PC-3 (cell line): ENCODE results near the gene GRPEL2. TPM values are rescaled to one million over a fixed set of nuclear protein-coding genes. Genes with fewer than 3 reads are reported as not detected.

Experiments used
- ATAC-seq: fragments of 200-7000 bp; cut with Tn5 transposase; 2 replicates; pipeline ENCODE4 v1.9.1; 2020; ENCODE audit warnings: mild to moderate bottlenecking, moderate library complexity
- BruUV-seq: library from RNA; stranded (reverse); fragments of 400-500 nt; replicated peaks from 2 replicates; lab custom pipeline; 2021; lab: Mats Ljungman, UMichigan
- CTCF ChIA-PET: fragments of 300-600 bp; sonication (Branson Sonifier 250); formaldehyde crosslinking; loops from one replicate; lab custom pipeline; 2022; ENCODE audit warnings: antibody characterized with exemption; lab: Charles Lee
- POLR2A ChIA-PET: fragments of 300-600 bp; sonication (Branson Sonifier 250); formaldehyde crosslinking; loops from one replicate; lab custom pipeline; 2022; ENCODE audit warnings: antibody characterized with exemption; ENCODE audit not compliant: unreplicated experiment; lab: Charles Lee
- DNase-seq: peaks from one replicate; pipeline ENCODE4 v3.0.0-alpha.2; 2015
- H2AFZ ChIP-seq: fragments of 300-600 bp; sonication (generic); 2 replicates; pipeline ENCODE4 v1.6.0; 2016; ENCODE audit warnings: antibody characterized with exemption, low read length
- H3F3A ChIP-seq: fragments of 300-600 bp; sonication (generic); one replicate; pipeline ENCODE4 v1.6.0; 2017; ENCODE audit warnings: antibody characterized with exemption, low read length, control low read depth, mild to moderate bottlenecking; ENCODE audit not compliant: unreplicated experiment
- H3K27ac ChIP-seq: fragments of 300-600 bp; sonication (generic); 2 replicates; pipeline ENCODE4 v1.5.1; 2016; ENCODE audit warnings: mild to moderate bottlenecking, low read length
- H3K27me3 ChIP-seq: fragments of 300-600 bp; sonication (generic); 2 replicates; pipeline ENCODE4 v1.6.1; 2016; ENCODE audit warnings: low read length, mixed read lengths
- H3K36me3 ChIP-seq: fragments of 300-600 bp; sonication (generic); 2 replicates; pipeline ENCODE4 v1.6.1; 2016; ENCODE audit warnings: low read depth, mixed run types, low read length, mixed read lengths
- H3K4me1 ChIP-seq: fragments of 300-600 bp; sonication (generic); 2 replicates; pipeline ENCODE4 v1.5.1; 2016; ENCODE audit warnings: low read length; ENCODE audit not compliant: insufficient read depth
- H3K4me2 ChIP-seq: fragments of 300-600 bp; sonication (generic); 2 replicates; pipeline ENCODE4 v1.6.0; 2016; ENCODE audit warnings: low read length
- H3K4me3 ChIP-seq: fragments of 300-600 bp; sonication (generic); 2 replicates; pipeline ENCODE4 v1.5.1; 2016; ENCODE audit warnings: mild to moderate bottlenecking, low read length, mixed read lengths
- H3K79me2 ChIP-seq: fragments of 300-600 bp; sonication (generic); 2 replicates; pipeline ENCODE4 v1.6.1; 2017; ENCODE audit warnings: low read length, mixed read lengths
- H3K9ac ChIP-seq: fragments of 300-600 bp; sonication (generic); 2 replicates; pipeline ENCODE4 v1.6.0; 2016; ENCODE audit warnings: mild to moderate bottlenecking, low read length
- H3K9me2 ChIP-seq: fragments of 300-600 bp; sonication (generic); replicated peaks from 2 replicates; pipeline ENCODE4 v1.6.1; 2016; ENCODE audit warnings: mixed run types, low read length, mixed read lengths
- H3K9me3 ChIP-seq: fragments of 300-600 bp; sonication (generic); 2 replicates; pipeline ENCODE4 v1.6.1; 2016; ENCODE audit warnings: low read length, mixed read lengths
- H4K20me1 ChIP-seq: fragments of 300-600 bp; sonication (generic); 2 replicates; pipeline ENCODE4 v1.6.1; 2016; ENCODE audit warnings: low read length, mixed read lengths
- CTCF ChIP-seq: fragments of 300-600 bp; sonication (generic); conservative IDR thresholded peaks from 2 replicates; pipeline ENCODE4 v1.5.1; 2017; ENCODE audit warnings: antibody characterized with exemption, low read depth, mild to moderate bottlenecking, low read length
- EZH2 ChIP-seq: fragments of 300-600 bp; sonication (generic); IDR thresholded peaks from one replicate; pipeline ENCODE4 v1.6.1; 2017; ENCODE audit warnings: antibody characterized with exemption, mild to moderate bottlenecking, low read length; ENCODE audit not compliant: unreplicated experiment
- EZH2phosphoT487 ChIP-seq: fragments of 300-600 bp; sonication (generic); IDR thresholded peaks from 2 replicates; pipeline ENCODE4 v1.6.1; 2018; ENCODE audit warnings: mild to moderate bottlenecking, antibody characterized with exemption, low read length, borderline replicate concordance
- intact Hi-C: fragments of 100-400 bp; cut with micrococcal nuclease; formaldehyde crosslinking; loops from 2 replicates; pipeline ENCODE4 v1.9.0; 2023
- total RNA-seq: library from RNA; depleted of rRNA; stranded (reverse); fragments of >200 nt; gene quantifications from 2 replicates; pipeline ENCODE4 v1.2.3, GENCODE V29; 2014

Gene GRPEL2
- total RNA-seq, 1 experiment from 2014 or later = 43.8 TPM

GRCh38 chr5:149302641-149303040 is 42.7 kb upstream of the GRPEL2 start:
- no peaks in the 10 kb centered on the region for H3K36me3 ChIP-seq
- intact Hi-C loops = no loop called here
- no peak overlapping the region for H2AFZ ChIP-seq
- no peaks in the 10 kb centered on the region for H3K9me3 ChIP-seq
- H3K9ac ChIP-seq = no peak overlapping the region
- H3K27me3 ChIP-seq = no peaks in the 10 kb centered on the region
- H4K20me1 ChIP-seq = no peaks in the 10 kb centered on the region
- CTCF ChIA-PET = no interaction called here
- TF ChIP-seq EZH2 (no peak), EZH2phosphoT487 (no peak), CTCF (no peak)
- ATAC-seq (no peak), DNase-seq (no peak)
- H3K27ac ChIP-seq = no peak overlapping the region
- H3K4me3 ChIP-seq = no peak overlapping the region
- no peaks in the 10 kb centered on the region for H3K4me1 ChIP-seq
- H3K79me2 ChIP-seq = no peaks in the 10 kb centered on the region
- H3K4me2 ChIP-seq = no peak overlapping the region
- POLR2A ChIA-PET = interaction anchor here (0.6 kb wide), 1 partner anchor 55 kb away, joined by 4 read pairs; no protein-coding TSS in a partner anchor
- no TSS peak for BruUV-seq
- H3F3A ChIP-seq = no peaks in the 10 kb centered on the region
- H3K9me2 ChIP-seq = no peaks in the 10 kb centered on the region

GRCh38 chr5:149303210-149303609 is 42.1 kb upstream of the GRPEL2 start:
- H3K9ac ChIP-seq = no peak overlapping the region
- no TSS peak for BruUV-seq
- no peaks in the 10 kb centered on the region for H3K4me1 ChIP-seq
- H3K27me3 ChIP-seq = no peaks in the 10 kb centered on the region
- DNase-seq (no peak), ATAC-seq (no peak)
- TF ChIP-seq EZH2phosphoT487 (no peak), EZH2 (no peak), CTCF (no peak)
- H3F3A ChIP-seq = no peaks in the 10 kb centered on the region
- H3K79me2 ChIP-seq = no peaks in the 10 kb centered on the region
- H4K20me1 ChIP-seq = no peaks in the 10 kb centered on the region
- ChIA-PET POLR2A (no interaction called here), CTCF (no interaction called here)
- no peak overlapping the region for H3K4me3 ChIP-seq
- no peak overlapping the region for H2AFZ ChIP-seq
- intact Hi-C loops = no loop called here
- no peaks in the 10 kb centered on the region for H3K9me3 ChIP-seq
- no peaks in the 10 kb centered on the region for H3K9me2 ChIP-seq
- no peaks in the 10 kb centered on the region for H3K36me3 ChIP-seq
- no peak overlapping the region for H3K27ac ChIP-seq
- H3K4me2 ChIP-seq = no peak overlapping the region

- ATAC-seq (no peak), DNase-seq (no peak)
- H2AFZ ChIP-seq = no peak overlapping the region
- no peaks in the 10 kb centered on the region for H3K9me2 ChIP-seq
- no peaks in the 10 kb centered on the region for H3K36me3 ChIP-seq
- no peaks in the 10 kb centered on the region for H3K27me3 ChIP-seq
- CTCF ChIA-PET = no interaction called here
- no peak overlapping the region for H3K4me2 ChIP-seq
- BruUV-seq = no TSS peak
- no peak overlapping the region for H3K4me3 ChIP-seq
- H3K27ac ChIP-seq = no peak overlapping the region
- no peaks in the 10 kb centered on the region for H3K9me3 ChIP-seq
- no peaks in the 10 kb centered on the region for H4K20me1 ChIP-seq
- H3F3A ChIP-seq = no peaks in the 10 kb centered on the region
- H3K9ac ChIP-seq = no peak overlapping the region
- H3K4me1 ChIP-seq = no peaks in the 10 kb centered on the region
- POLR2A ChIA-PET = no interaction called here
- no peak for TF ChIP-seq EZH2phosphoT487
- TF ChIP-seq EZH2 = no peak
- TF ChIP-seq CTCF = no peak
- H3K79me2 ChIP-seq = no peaks in the 10 kb centered on the region
- intact Hi-C loops = no loop called here
Observed at GRCh38 chr5:149304195-149305078, 40.9 kb upstream of the GRPEL2 start.
